Upper lobe of left lung (tissue), 4 donors: ENCODE measurements around the gene CDC42SE1.

ENCODE experiments used
- POLR2A ChIP-seq, 4 donors: fragments of 450-650 bp; IDR thresholded peaks; one replicate each; pipeline ENCODE4 v1.5.1; 2016 to 2017; ENCODE audit warnings: antibody characterized with exemption in 4 of 4, mild to moderate bottlenecking in 2 of 4
- TF ChIP-seq, protein P1 (sequence below), 6 experiments: fragments of 450-650 bp in 4 of 6; fragments of 200-600 bp in 2 of 6; sonication (generic) in 2 of 6; IDR thresholded peaks; one replicate each; pipeline ENCODE4 v1.5.1; 2016 to 2019; ENCODE audit warnings: antibody characterized with exemption in 6 of 6

DNA sequence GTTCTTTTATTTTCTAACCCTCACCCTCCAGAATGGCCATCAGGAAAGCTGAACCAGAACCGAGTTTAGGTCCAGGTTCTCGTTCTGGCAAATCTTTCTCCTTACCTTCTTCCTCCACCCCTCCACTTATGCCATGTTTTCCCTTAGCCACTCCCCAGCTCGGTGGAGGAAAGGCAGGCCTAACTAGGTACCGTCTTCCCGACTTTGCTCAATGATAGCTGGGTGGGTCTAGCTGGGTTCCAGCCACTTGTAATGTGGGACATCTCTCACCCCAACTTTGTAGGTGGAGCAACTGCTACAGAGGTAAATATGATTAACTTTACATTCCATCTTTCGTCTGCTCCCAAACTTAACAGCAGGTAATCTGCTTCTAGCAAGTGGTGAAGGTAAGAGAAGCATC, 22.4 kb downstream of the CDC42SE1 start:
- TF ChIP-seq, protein P1, sequence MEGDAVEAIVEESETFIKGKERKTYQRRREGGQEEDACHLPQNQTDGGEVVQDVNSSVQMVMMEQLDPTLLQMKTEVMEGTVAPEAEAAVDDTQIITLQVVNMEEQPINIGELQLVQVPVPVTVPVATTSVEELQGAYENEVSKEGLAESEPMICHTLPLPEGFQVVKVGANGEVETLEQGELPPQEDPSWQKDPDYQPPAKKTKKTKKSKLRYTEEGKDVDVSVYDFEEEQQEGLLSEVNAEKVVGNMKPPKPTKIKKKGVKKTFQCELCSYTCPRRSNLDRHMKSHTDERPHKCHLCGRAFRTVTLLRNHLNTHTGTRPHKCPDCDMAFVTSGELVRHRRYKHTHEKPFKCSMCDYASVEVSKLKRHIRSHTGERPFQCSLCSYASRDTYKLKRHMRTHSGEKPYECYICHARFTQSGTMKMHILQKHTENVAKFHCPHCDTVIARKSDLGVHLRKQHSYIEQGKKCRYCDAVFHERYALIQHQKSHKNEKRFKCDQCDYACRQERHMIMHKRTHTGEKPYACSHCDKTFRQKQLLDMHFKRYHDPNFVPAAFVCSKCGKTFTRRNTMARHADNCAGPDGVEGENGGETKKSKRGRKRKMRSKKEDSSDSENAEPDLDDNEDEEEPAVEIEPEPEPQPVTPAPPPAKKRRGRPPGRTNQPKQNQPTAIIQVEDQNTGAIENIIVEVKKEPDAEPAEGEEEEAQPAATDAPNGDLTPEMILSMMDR (IDR thresholded peaks at IDR 0.05), result no peak
- TF ChIP-seq POLR2A (IDR thresholded peaks at IDR 0.05), result no peak
